HG02938 (cell line): ENCODE measurements around the gene STARD5.

Experiments used
- ATAC-seq: cut with Tn5 transposase; IDR thresholded peaks from one replicate; pipeline ENCODE4 v1.9.1; 2021; ENCODE audit warnings: mild to moderate bottlenecking, moderate library complexity; ENCODE audit not compliant: unreplicated experiment

Gene STARD5

DNA sequence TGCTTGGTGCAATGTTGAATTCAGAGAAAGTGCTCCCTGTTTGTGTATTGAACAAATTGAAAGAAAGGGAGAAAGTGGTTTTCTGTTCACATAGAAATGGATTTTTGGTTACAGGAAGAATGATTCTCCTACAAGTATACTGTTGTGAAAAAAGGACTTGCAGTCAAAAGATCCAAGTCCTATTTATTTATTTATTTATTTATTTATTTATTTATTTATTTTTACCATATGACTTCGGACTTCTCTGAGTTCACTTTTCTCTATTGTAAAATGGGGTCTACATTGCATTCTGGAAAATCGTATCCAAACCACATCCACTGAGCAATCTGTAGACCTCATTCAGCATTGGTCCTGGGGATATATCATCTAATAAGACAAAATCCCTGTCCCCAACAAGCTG lies 46.1 kb downstream of the STARD5 start:
- ATAC-seq, result no peak

- ATAC-seq, result no peak
These were observed 47.0 kb downstream of the STARD5 start for GRCh38 chr15:81276967-81277366.

DNA sequence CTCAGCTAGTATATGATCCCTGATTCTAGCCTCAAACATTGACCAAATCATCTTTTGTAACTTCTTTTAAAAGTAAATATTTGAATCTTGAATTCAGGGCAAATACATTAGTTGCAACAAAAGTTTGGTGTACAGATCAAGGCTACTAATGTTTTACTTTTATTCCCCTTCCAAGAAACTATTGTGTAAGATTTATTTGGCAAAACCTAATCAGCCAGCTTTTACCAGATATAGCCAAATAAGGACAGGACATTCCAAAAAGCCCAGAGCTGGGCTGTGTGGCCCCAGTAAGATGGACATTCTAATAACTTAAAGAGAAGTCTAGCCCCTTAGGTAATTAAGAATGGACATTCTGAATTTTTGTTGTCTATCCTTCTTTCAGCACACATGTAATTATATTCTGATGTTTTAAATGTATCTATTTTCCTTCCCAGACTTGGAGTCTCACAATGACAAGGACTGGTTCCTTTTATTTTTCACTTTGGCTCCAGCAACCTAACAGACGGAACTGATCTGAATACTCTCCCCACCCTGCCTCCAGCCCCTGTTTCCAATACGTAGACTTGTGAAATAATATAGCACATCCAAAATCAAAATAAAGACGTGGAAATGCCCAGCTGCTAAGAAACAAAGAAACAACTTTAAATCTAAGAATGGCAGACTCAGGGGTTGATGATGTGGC lies 48.1 kb downstream of the STARD5 start:
- no peak for ATAC-seq

GRCh38 chr15:81274931-81275707 lies 48.8 kb downstream of the STARD5 start:
- peak; percentile 90 for ATAC-seq

DNA sequence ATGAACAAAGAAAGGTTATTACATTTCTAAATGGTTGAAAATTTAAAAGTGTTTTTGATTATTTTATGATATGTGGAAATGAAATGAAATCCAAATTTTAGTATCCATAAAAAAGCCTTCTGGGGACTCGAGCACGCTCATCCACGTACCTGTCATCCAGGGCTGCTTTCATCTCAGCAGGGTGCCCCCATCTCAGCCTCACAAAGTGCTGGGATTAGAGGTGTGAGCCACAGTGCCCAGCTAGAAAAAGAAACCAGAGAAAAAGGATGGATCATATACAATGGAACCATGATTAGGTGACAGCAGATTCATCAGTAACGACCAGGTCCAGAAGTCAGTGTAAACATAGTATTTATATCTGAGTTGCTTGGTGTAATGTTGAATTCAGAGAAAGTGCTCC lies 49.7 kb downstream of the STARD5 start:
- ATAC-seq, result no peak

- no peak for ATAC-seq
These were observed 50.1 kb downstream of the STARD5 start for GRCh38 chr15:81273855-81274254.

DNA sequence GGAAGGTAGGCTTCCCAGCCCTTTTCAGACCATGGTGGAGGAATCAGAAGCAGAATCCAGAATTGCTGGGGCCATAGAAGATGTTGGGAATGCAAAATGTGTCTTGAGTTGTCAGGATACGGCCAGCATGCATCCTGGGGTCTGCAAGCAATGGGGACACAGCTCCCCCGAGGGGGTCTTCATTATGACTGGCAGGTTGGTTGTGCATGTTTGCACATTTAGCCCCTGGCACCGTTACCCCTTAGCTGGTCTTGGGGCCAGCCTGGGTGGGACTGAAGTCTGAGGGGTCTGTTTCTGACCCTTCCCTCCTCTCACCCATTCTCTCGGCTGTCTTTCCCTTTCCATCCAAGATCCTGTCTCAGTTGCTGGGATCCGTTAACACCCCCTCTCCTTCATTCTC lies 50.7 kb downstream of the STARD5 start:
- no peak for ATAC-seq

DNA sequence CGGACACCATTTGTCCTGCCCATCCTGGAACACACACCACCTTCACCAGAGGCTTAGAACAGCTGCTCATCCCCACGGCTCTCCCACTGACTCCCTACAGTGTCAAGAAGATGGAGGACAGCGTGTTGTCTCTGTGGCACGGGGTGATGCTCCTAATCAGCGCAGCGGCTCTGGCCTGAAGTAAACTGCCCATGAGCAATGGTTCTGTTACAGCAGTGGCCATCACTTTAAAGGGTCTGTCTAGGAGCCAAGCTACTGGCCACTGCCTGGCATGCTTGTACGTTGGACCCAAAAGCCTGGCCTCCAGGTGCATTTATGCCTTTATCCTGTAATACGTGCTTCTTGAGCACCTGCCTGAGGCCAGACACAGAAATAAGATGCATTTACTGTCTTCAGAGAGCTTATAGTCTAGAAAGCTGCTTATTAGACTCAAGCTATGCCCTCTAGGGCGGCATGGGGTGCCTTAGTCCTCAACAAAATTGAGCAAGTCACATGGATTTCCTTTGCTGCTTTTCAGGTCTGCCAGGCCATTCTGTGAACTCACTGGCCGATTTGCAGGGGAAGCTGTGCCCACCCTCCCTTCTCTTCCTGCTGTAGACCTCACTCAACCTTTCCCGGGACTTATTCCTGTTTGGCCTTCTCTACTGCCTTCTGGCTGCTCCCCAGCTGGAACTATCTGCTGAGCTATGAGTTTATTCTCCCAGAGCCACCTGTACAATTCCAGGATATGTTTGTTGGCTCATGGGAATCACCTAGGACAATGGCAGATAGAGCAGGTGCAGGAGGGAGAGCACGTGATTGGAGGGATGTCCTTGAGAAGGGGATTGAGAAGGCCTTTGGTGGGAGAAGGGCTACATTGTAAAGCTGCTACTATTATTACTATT lies 51.9 kb downstream of the STARD5 start:
- no peak for ATAC-seq

- ATAC-seq, result no peak
These were observed 53.0 kb downstream of the STARD5 start for GRCh38 chr15:81270781-81271491.

GRCh38 chr15:81270188-81270587 lies 53.8 kb downstream of the STARD5 start:
- ATAC-seq, result no peak

DNA sequence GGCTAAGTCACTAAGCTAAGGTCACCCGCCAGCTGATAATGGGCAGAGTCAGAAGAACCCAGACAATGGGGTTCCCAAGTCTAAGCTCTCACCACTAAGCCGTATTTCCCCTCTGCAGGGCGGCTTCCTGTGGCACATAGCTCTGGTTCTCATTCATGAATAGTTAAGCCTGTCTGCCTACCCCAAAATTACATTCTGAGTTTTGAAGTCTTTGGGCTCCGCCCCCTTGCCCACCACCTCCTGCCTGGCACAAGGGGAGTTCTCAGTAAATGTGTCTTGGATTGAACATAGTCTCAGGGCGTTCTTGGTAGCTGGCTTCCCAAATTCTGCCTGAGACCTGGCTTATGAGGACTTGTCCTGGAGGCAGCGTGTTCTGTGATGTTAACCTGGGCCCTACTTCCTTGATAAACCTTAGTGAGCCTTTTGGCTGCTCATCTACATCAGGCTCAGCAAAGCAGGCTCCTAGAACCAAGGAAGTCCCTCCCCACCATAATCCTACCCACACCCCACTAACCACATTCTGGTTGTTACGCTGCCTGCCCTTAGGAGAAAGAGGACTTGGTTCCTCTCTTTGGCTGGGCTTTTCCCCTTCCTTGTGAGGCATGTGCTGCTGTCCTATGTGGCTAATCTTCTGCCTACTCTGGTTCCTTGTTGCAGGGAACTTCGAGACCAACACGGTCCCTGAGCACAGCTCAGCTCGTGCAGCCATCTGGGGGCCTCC lies 54.9 kb downstream of the STARD5 start:
- ATAC-seq, result no peak

- no peak for ATAC-seq
These were observed 55.6 kb downstream of the STARD5 start for GRCh38 chr15:81268340-81268739.

DNA sequence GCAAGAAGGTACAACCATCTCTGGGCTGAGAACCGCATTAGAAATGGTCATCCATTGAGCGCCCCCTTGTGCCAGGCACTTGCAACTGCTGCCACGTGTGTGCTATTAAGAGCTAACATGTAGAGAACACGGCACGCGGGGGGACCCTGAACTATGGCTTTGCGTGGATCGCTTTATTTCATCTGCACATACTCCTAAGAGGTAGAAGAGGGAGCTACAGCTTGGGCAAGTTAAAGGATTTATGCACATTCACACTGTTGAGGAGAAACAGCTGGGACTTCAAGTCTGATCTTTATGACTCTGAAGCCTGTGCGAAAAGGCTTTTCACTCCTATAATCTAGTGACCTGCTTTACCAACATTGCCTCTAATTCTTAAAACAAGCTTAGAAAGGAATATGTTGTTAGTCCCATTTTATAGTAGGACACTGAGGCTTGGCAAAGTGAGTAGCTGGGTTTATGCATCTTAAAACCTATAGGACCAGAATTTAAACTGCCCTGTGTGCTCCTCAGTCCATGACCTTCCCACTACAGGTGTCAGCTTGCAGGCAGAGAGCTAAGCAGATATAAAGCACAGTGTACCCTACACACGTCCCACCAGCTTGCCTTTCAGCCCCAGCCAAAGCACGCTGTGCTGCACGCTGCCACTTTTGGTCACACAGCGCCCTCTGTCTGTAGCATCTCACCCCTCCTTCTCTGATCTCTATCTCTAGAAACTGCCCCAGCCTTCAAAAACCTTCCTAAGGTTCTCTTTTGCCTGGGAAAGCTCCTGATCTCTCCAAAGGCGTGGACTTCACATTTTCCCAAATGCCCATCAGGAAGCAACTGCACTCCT lies 57.8 kb downstream of the STARD5 start:
- ATAC-seq, result peak; percentile 83

DNA sequence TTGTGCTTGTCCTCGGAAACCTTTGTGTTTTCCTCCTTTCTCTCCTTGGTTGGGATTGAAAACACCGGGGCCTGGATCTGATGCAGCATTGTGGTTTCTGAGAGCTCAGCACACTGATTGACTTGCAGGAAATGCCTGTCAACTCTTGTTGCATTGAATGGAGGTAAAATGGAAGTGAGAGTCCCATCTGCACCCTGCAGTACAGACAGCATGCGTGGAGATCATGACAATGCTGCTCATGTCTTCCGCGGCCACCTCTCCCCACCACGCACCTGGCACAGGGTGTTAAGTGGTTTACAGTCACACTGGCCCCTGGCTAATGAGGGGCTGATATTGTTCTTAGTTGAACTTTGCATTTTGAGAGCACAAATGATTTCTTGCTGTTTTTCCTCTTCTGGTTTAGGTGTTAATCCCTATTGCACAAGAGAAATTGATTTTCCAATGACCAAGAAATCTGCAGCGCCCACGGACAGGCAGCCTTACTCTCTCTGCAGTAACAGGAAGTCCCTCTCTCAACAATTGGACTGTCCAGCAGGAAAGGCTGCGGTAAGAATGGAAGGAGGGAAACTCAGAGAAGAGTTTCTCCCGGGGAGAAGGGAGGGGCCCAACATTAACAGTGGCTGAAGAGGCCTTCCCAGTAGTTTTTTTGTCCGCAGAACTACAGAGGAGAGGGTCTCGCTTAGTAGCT lies 58.5 kb downstream of the STARD5 start:
- peak; percentile 26 for ATAC-seq

DNA sequence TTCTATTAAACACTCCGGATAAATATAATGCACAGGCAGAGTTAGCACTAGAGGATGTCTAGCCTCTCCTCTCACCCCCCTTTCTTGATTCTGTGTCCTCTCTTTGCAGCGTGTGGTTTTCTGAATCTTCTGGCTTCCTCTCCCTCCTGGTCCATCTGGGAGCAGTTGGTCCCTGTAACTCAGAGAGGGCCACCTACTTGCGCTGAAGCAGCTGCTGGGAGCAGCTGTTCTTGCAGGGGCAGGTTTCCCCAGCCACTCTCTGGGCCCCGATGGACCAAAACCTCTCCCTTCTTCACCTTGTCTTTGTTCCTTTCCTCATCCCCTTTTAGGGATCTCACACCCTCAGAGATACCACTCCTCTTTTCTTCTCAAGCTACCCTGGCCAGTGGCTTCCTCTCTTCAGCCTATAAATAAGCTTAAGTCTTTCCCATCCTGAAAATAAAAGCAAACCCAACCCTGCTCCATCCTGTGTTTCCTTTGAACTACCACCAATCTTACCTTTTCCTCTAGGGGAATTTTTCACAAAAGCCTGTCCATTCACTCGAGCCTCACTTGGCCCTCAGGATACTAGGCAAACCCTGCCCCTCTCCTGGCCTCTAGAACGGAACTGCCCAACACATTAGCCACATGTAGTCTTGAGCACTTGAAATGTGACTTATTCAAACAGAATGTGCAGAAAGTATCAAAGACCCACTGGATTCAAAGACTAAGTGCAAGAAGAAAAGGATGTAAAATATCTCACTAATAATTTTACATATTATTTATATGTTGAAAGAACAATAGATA lies 59.7 kb downstream of the STARD5 start:
- ATAC-seq, result no peak

DNA sequence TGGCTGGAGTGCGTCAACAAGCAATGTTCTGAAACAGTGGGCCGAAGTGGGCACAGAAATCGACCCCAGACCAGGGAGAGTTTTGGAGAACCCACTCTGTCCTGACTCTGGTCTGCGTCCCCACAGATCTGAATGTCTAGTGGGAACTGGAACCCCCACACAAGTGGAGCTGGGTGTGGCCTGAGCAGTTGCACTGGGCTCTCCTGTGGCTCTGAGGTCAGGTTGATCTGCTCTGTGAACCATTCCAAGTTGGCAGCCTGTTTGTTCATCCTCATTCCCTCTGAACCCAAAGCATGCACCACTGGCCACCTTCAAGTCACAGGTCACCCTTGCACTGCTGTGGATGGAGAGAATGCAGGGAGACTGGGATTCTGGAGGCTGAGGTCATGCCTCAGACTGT lies 60.5 kb downstream of the STARD5 start:
- no peak for ATAC-seq

DNA sequence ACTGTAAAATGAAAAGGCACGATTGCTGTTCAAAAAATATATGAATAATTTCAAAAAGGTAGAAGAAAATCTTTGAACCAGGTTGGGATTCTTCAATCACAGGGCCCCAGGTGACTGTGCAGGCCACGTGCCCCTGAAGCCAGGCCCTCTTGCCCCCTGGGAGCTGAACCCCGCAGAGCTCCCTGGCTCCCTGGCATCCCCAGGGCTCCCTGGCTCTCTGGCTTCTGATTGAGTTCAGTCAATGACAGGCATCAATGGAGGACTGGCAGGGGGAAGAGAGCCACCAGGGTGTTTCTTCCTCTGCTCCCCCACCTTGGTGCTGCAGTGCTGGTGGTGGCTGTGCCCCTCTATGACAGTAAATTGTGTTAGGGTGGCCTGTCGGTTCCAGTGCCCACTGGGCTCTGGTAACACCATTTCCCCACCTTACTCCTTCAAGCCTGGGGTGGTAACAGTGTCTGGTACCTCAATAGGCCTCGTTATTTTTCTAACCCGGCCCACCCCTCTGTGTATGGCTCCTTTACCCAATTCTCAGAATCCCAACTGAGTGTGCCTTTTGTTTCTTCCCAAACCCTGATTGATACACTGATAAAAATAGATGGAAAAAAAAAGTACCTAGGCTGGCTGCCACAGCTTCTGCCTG lies 62.6 kb downstream of the STARD5 start:
- ATAC-seq, result no peak
